ENCODE results near the gene BLOC1S4.
"Not testable (repeated sequence)": the region's sequence is repeated elsewhere in the genome, so short reads cannot be mapped to it uniquely, and the experiment has no call there.

The BLOC1S4 gene

DNA sequence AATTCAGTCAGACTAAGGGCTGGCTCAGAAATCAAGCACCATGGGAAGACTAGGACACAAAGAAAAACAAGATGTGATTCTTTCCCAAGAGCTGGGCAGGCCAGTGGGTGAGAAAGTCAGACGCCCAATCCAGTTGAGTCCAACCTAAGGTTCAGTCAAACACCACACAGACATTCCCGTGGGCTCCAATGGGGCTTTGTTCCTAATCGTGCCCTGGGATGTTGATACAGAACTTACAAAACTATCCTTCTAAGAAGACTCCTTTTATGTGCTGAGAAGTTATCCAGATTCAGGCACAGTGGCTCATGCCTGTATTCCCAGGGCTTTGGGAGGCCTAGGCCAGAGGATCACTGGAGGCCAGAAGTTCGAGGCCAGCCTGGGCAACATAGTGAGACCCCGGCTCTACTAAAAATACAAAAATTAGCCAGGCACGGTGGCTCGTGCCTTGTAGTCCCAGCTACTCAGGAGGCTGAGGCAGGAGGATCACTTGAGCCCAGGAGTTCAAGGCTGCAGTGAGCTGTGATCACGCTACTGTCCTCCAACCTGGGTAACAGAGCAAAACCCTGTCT is 3.7 kb downstream of the BLOC1S4 start:
- no peak for DNase-seq

DNA sequence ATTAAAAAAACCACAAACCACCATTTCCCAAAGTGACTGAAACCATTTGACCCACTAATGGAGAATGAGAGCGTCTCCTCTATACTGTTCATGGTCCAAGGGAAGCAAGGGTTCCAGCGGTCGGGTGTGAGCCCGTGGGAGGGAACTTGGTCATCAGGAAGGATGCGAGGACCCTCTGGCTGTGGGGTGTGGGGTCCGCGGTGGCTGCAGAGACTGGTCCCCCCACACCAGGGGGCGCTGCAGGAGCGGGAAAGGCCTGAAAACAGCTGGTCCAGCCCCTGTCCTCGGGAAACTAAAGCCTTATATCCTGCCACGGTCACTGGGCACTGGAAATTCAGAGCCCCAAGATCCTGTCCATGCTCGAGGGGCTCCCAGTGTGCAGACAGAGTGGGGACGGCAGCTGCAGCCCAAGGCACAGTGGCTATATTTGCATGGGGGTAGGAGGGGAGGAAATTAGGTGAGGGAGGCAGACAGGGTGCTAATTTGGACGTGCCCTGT is 4.3 kb downstream of the BLOC1S4 start:
- DNase-seq = peak; percentile 48

DNA sequence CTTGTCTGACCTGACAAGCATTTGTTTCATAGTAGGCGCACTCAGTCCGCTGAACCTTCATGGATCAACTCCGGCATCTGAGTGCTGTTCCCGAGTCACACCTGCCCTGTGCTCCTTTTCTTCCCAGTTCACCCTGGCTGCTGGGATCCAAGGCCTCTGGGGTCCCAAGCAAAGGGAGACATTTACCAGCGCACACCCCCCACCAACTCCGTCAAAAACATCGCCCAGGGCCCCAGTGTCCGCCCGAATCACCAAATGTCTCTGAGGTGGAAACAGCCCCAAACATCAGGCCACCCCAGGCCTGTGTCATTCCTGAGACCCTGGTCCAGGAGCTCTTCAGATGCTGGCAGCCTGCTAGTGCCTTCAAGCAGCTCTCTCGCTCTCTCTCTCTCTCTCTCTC is 5.1 kb downstream of the BLOC1S4 start:
- DNase-seq = no peak

DNA sequence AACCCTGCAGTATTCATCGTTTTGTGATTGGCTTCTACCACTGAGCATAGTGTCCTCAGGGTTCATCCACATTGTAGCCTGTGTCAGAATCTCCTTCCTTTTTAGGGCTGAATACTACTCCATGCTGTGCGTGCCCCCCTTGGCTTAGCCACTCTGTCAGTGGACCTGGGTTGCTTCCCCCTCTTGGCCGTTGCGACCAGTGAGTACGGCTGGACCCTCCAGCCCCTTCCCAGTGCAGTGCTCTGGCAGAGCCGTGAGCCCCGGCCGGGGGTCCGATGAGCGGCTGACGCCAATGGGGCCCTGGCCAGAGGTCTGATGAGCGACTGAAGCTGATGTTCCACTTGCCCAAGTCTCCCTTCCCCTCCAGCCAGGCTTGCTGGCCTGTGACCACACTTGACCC is 6.9 kb downstream of the BLOC1S4 start:
- no peak for DNase-seq

DNA sequence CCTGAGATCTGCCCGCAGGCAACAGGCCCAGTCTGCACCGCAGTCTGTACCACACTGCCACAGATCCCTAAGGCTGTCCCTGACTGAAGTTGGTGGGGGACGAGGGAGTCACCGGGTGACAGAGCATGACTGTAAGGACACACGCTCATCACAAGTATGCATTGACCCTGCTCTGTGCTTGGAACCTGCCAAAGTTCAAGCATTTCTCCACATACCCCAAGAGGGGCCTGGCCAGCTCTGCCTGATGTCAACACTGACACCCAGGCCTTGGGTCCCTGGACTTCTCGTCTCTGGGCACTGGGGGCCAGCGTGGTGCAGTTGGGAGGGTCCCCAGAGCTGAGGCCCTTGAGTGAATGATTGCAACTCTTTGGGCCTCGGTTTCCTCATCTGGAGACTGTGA is 7.9 kb downstream of the BLOC1S4 start:
- no peak for DNase-seq

DNA sequence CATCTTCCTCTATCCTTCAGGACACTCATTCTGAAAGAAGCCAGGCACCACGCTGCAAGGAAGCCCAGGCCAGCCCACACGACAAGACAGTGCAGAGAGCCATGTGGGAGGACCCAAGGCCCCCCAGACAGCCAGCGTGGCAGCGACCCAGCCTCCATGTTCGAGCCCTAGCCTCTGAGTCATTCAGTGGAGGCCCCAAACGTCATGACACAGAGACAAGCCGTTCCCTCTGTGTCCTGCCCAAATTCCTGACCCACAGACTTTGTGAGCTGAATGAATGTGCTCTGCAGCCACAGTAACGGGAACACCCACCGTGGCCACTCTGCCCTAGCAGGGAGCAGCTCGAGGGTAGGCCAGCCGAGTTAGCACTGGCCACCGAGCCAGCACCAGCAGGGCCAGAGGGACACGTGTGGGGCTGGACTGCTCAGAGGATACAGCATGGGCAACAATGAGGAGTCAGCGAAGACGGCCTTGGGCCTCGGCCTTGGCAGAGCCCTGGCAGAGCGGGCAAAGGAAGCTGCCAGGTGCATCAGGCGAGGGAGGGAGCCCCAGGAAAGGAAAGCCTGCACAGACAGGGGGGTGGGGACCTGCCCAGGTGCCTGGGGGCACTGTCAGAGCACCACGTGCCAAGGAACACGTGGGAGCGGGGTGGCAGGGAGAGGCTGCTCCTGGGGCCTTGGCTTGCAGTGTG is 8.6 kb downstream of the BLOC1S4 start:
- DNase-seq = no peak

DNA sequence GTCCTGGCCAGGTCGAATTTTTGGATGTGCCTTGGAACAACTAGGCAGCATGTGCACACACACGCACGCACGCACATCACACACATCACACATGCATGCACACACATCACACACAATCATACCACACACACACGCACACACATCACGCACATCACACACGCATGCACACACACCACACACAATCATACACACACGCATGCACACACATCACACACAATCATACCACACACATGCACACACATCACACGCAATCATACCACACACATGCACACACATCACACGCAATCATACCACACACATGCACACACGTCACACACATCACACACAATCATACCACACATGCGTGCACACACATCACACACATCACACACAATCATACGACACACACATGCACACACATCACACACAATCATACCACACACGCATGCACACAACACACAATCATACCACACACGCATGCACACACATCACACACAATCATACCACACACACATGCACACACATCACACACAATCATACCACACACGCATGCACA is 9.5 kb downstream of the BLOC1S4 start:
- DNase-seq = not testable (repeated sequence)

DNA sequence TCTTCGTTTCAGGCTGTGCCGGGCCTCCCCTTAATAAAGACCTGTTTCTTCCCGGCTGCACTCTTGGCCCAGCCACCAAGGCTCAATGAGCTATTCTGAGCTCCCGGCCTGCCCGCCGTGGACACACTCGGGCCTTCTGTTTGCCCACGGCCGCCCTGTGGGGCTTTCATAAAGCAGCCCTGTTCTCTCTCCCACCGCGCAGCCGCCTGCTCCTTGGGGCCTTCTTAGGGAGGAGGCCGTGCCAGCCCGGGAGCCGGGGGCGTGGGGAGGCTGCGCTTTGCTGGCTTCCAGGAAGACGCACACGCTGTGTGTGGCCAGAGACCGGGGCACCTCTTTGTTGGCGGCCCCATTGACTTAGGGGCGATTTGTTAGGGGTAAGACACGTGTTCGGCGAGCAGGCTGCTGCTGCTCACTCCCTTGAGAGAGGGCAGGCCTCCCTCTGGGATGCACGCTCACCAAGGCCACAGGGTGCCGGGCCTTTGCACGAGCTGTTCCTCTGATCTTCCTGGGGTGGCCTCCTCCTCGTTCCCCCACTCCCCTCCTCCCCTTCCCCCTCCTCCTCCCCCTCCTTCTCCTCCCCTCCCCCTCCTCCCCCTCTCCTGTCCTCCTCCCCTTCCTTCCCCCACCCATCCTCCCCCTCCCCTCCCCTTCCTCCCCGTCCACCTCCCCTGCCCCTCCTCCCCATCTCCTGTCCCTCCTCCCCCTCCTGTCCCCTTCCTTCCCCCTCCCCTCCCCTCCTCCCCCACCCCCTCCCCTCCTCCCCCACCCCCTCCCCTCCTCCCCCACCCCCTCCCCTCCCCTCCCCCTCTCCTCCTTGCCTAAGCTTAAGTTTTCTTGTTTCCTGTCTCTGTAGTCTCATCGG is 11.3 kb downstream of the BLOC1S4 start:
- DNase-seq = no peak

DNA sequence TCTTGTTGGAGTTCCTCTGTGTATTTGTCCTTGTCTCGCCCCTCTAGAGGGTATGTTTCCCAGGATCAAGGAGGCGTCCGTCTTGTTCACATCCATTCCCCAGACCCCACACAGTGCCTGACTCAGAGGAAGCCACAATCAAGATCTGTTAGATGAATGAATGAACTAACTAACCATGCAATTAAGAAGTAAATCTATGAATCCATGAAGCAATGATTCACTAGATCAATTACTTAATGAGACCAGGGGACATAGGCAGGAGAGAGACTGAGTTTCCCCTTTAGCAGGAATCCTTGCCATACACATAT is 11.9 kb downstream of the BLOC1S4 start:
- DNase-seq = no peak

DNA sequence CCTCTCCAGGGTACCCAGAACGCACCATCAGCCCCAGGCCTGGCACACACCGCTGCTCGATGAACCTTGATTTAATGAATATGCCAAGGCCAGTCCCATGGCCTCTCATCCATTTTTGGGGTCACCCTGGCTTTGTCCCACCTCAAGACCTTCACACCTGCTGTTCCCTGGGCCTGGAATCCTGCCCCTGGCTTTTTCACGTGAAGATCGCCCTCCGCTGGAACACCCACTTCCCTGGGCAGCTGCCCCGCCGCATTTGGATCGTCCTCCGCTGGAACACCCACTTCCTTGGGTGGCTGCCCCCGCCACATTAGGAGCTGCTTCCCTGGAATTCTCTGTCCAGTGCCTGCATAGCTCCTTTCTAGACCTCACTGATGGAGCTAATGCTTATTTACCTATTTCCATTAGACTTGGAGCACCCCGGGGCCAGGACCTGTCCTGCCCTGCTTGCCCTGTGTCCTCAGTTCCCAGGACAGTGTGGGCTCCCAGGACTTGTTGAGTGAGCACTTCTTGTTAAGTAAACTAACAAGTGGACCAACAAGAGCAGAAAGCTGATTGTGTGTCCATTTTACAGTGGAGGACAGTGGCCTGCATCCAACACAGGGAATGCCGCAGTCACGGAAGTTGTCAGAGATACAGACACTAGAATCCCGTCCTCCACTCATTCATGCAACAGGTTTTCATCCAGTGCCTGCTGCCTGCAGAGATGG is 12.5 kb downstream of the BLOC1S4 start:
- no peak for DNase-seq

DNA sequence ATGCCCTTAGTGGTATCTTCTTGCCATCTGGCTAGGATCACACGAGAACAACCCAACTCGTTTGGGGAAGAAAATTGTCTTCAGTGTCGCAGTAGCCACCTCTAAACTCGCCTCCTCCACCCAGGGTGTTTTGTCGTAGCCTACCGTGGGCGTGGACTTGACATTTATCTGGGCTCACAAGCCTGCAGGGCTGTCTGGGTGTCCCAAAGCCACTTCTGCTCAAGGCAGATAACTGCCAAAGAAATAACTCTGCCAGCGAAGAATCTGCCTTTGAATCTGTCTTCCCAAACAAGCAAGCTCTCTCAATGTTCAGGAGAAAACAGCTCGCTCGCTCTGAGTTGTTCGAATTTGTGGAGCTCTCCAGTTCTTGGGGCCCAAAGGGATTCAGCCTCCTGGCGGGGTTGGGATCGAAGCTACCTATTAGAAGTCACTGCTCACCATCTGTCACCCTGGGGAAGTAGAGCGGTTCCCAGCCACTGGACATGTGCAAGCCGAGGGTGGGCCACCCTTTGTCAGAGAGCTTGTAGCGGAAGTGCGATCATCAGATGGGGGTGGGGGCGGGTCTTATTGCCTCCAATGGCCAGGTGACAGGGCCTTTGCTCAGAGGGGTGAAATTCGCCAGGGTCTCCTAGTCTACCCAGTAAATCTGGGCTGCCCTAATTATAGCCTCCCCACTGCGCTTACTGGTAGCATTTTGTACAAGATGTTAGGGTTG is 14.8 kb downstream of the BLOC1S4 start:
- DNase-seq = no peak

DNA sequence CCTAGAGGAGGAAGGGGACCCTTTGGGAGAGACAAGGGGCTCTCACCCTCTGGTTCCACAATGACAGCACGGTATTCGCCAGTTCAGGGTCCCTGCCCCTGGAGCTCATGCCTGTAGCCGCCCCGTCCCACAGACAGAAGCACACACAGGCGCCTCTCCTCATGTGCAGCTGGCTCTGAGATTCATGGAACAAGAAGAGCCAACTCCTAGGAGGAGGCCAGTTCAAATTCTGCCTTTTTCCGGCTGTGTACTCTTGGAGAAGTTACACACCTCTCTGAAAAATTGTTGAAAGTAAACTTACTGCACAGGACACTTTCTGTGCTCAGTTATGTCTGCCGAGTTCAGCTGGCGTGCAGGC is 15.3 kb downstream of the BLOC1S4 start:
- DNase-seq = no peak

DNA sequence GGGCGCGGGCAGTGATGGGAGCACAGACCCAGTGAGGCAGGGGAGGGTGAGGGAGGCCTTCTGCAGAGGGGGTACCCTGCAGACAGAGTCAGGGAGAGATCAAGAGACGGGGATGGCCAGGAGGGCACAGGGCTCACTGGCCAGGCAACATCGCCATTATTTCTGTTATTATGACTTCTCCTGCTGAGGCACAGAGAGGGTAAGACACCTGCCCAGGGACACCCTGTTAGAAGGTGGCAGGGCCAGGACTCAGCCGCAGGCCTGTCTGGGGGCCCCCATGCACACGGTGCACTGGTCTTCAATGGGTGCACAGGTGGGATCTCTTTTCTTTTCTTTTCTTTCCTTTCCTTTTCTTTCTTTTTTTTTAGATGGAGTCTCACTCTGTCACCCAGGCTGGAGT is 15.8 kb downstream of the BLOC1S4 start:
- no peak for DNase-seq

DNA sequence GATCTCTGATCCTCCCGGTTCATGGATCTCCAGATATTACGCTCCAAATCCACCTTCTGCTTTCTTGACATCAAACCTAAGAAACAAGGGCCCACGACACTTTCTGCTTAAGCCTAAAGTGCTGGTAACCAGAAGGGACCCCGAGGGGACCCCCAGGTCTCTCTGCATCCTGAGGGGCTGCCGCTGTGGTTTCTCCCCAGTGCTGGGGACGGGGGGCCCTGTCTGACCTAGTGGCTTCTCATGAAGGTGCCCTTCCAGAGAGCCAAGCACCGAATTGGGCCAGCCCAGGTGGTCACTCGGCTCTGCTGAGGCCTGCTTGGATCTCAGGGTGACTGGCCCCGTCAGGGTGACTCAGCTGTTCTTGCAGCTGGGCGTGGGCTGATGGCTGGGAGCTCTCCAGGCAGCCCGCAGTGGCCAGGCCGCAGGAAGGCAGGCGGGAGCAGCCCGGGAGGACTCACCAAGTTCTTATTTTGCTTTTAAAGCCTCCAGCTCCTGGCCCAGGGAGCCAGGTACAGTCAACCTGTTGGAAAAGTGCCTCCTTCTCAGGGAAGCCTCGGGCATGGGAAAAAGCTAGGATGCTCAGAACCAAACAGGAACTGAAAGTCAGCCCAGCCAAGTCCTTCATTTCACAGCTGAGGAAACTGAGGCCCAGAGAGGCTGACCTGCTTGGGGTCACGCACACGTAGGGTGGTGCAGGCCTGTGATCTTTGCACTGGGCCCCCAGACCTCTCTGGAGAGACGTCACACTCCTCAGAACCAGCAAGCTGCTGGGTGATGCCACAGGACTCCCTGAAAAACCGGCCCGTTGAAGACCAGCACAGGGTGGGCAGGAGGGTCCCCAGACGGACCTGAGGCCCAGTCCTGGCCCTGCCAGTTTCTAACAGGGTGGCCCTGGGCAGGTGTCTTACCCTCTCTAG is 16.7 kb downstream of the BLOC1S4 start:
- no peak for DNase-seq

DNA sequence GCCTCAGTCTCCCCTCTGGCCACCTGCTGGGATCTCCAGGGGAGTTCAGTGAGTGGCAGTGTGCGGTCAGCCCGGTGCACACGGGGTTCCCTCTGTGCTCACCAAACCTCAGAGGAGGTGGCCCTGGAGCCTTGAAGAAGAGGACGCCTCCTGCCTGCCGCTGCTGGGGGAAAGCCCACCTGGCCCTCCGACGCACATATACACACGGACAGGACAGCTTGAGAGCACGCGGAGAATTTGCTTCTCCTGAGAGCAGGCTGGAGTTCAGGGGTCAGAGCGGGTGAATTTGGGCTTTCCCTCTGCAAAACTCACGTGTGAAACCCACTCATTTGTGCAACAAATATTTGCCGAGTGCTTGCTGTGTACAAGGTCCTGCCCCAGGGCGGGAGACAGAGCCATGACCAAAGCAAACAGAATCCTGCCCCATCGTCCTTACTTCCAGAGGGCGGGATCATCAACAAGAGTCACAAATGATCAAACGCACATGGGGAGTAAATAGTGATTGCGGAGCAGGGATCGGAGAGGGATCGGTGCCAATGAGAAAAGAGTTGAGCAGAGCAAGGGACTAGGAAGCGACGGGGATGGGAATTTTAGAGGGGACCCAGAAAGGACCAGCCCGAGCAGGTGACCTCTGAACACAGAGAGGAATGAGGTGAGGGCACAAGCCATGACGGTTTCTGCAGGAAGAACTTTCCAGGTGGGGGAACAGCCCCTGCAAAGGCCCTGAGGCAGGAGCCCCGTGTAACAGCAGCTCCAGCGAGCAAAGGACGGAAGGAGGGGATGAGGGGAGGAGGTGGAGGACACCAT is 17.6 kb downstream of the BLOC1S4 start:
- no peak for DNase-seq

DNA sequence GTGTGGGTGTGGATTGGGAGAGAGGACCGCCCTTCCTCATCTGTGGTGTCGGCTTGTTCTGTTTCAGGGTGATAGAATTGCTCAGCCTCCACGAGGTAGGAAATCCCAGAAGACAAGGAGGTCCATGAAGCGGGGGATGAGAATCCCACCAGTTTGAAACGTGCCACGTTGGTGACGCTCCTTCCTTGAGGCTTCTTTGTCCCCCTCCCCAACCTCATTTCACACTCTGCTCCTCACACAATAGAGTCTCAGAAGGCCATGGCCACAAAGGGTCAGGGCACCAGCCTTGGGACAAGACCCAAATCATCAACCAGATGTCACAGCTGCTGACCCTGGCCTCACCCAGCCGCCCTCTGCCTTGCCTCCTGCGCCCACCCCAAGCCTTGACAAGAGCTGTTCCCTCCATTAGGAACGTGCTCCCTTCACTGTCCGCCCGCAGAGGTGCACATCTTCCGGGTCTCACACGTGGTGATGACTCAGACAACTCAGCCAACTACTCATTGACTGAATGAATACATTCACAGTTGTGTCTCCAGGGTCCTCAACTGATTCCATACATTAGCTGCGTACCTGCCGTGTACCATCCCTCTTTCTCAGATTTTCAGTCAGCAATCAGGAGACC is 18.3 kb downstream of the BLOC1S4 start:
- DNase-seq = no peak

DNA sequence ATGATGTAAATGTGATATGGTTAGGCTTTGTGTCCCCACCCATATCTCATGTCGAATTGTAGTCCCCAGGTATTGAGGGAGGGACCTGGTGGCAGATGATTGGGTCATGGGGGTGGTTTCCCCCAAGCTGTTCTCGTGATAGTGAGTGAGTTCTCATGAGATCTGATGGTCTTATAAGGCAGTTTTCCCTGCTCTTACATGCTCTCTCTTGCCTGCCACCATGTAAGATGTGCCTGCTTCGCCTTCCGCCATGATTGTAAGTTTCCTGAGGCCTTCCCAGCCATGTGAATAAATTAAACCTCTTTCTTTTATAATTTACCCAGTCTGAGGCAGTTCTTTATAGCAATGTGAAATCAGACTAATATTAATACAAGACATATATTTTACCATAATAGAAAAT is 23.9 kb downstream of the BLOC1S4 start:
- DNase-seq = no peak

DNA sequence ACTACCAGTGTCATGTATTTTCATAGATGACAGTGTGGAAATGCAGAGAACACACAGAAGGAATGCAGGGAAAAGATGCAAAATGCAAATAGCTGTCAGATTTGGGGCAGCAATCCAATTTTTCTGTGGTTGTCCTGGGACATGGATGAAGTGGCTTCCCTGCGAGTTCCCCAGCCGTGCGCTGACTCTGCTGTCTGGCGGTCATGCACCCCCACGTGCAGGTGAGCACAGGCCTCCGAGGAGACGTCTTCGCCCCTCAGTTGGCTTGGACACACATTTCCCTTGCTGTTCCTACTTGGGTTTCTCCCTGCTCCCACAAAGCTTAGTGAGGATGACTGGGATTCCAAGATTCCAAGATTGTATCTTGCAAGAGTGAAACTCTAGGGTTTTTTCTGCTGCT is 24.4 kb downstream of the BLOC1S4 start:
- DNase-seq = no peak

DNA sequence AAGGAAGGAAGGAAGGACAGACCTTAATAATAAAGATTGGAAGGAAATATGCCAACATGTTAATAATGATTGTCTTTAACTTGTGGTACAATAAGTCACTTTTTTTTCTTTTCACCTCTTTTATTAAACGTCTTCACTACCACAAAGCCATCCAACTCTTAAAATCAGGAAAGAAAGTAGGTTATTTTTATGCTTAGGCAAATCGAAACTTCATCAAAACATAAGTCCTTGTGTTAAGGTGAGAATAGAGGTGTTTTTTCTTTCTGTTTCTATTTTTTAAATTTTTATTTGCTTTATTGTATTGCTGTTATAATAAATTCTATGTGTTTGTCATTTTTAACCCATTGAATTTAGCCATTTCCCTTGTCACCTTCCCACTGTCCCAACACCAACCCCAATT is 26.5 kb downstream of the BLOC1S4 start:
- DNase-seq = no peak

DNA sequence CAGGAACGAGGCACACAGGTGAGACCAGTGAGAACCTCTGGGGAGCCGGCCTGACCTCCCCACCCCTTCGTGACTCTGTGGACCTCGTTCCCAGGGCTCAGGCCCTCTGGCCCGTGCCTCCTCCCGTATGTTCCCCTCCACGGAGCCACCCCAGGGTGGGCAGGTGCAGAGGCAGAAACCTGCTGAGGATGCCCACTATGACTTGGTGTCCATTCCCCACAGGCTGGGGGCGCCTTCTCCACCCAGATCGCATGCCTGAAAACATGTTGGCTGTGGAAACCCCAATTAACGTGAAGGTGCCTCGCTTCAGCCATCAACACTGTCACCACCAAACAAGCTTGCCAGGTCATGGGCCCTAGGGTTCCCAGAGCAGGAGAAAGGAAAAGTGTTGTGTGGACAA is 27.0 kb downstream of the BLOC1S4 start:
- no peak for DNase-seq

Measured in GDM1 (cell line).